Calu3 (cell line): ENCODE results near the gene ASXL1. TPM values are rescaled to one million over a fixed set of nuclear protein-coding genes. Genes with fewer than 3 reads are reported as not detected.

Experiments used
- BruUV-seq: library from RNA; stranded (reverse); fragments of 400-500 nt; replicated peaks from 2 replicates; lab custom pipeline; 2021; lab: Mats Ljungman, UMichigan
- CTCF ChIA-PET: fragments of 300-600 bp; sonication (Branson Sonifier 250); formaldehyde crosslinking; loops from one replicate; lab custom pipeline; 2022; ENCODE audit warnings: antibody characterized with exemption; lab: Charles Lee
- DNase-seq: peaks from one replicate; pipeline ENCODE4 v3.0.0; 2022
- H3K27ac Mint-ChIP-seq: one replicate; pipeline ENCODE4 v1.8.0; 2022; ENCODE audit warnings: mixed read lengths; ENCODE audit not compliant: unreplicated experiment
- H3K27me3 Mint-ChIP-seq: one replicate; pipeline ENCODE4 v1.8.0; 2022; ENCODE audit warnings: mixed read lengths; ENCODE audit not compliant: unreplicated experiment
- H3K36me3 Mint-ChIP-seq: one replicate; pipeline ENCODE4 v1.8.0; 2022; ENCODE audit warnings: mild to moderate bottlenecking, moderate library complexity, mixed read lengths; ENCODE audit not compliant: insufficient read depth, unreplicated experiment
- H3K4me1 Mint-ChIP-seq: one replicate; pipeline ENCODE4 v1.8.0; 2022; ENCODE audit warnings: mild to moderate bottlenecking, low read depth, mixed read lengths; ENCODE audit not compliant: unreplicated experiment
- H3K4me3 Mint-ChIP-seq: one replicate; pipeline ENCODE4 v1.8.0; 2022; ENCODE audit warnings: mild to moderate bottlenecking, low read depth, moderate library complexity, mixed read lengths; ENCODE audit not compliant: unreplicated experiment
- H3K9me3 Mint-ChIP-seq: one replicate; pipeline ENCODE4 v1.8.0; 2022; ENCODE audit warnings: low read depth, mixed read lengths; ENCODE audit not compliant: unreplicated experiment
- CTCF ChIP-seq: fragments of 200-600 bp; IDR thresholded peaks from one replicate; pipeline ENCODE4 v1.8.0; 2022; ENCODE audit warnings: antibody characterized with exemption; ENCODE audit not compliant: unreplicated experiment
- intact Hi-C: fragments of 100-400 bp; cut with micrococcal nuclease; formaldehyde crosslinking; loops from one replicate; pipeline ENCODE4 v1.10.0; 2022; ENCODE audit not compliant: unreplicated experiment
- total RNA-seq: library from RNA; stranded (reverse); gene quantifications from 2 replicates; pipeline ENCODE4 v1.2.3, GENCODE V29; 2022

Gene ASXL1
- total RNA-seq, 1 experiment from 2014 or later = 120 TPM

GRCh38 chr20:32474009-32474716 is 116.0 kb downstream of the ASXL1 start:
- Mint-ChIP-seq H3K27me3 (no peaks in the 10 kb centered on the region), H3K27ac (peak overlapping the region; percentile 83), H3K4me1 (peaks cover 72% of the 10 kb centered on the region), H3K9me3 (no peaks in the 10 kb centered on the region), H3K36me3 (peaks cover 56% of the 10 kb centered on the region), H3K4me3 (peak overlapping the region; percentile 79)
- DNase-seq = peak; percentile 46
- intact Hi-C loops = no loop called here
- CTCF ChIA-PET = interaction anchor here (1.8 to 2.2 kb wide), 2 partner anchors 8 to 10 kb away, joined by 9 to 19 read pairs; no protein-coding TSS in a partner anchor
- TF ChIP-seq CTCF = no peak
- no TSS peak for BruUV-seq

- Mint-ChIP-seq H3K4me3 (peak overlapping the region; percentile 79), H3K9me3 (no peaks in the 10 kb centered on the region), H3K36me3 (peaks cover 53% of the 10 kb centered on the region), H3K27ac (peak overlapping the region; percentile 72), H3K4me1 (peaks cover 77% of the 10 kb centered on the region), H3K27me3 (no peaks in the 10 kb centered on the region)
- CTCF ChIA-PET = interaction anchor here (0.6 to 2.2 kb wide), 7 partner anchors 9 to 841 kb away, joined by 3 to 19 read pairs (median 8); no protein-coding TSS in a partner anchor
- DNase-seq = no peak
- TF ChIP-seq CTCF = no peak
- intact Hi-C loops = no loop called here
- BruUV-seq = TSS peak; percentile 17
Measured at GRCh38 chr20:32474717-32474966, 116.5 kb downstream of the ASXL1 start.

- no peak for TF ChIP-seq CTCF
- CTCF ChIA-PET = interaction anchor here (0.6 to 2.2 kb wide), 9 partner anchors 9 to 842 kb away, joined by 3 to 19 read pairs (median 6); partner anchors contain the start of gene C20orf203
- no peaks in the 10 kb centered on the region for H3K27me3 Mint-ChIP-seq
- no TSS peak for BruUV-seq
- H3K4me3 Mint-ChIP-seq = peak overlapping the region; percentile 79
- H3K9me3 Mint-ChIP-seq = no peaks in the 10 kb centered on the region
- H3K36me3 Mint-ChIP-seq = peaks cover 55% of the 10 kb centered on the region
- intact Hi-C loops = loop anchor here (5.0 kb wide), 1 partner anchor 118 kb away; the partner anchor contains the start of gene ASXL1
- peak; percentile 100 for DNase-seq
- H3K27ac Mint-ChIP-seq = peak overlapping the region; percentile 72
- H3K4me1 Mint-ChIP-seq = peaks cover 78% of the 10 kb centered on the region
Measured at GRCh38 chr20:32474967-32475811, 117.1 kb downstream of the ASXL1 start.

GRCh38 chr20:32476684-32477593 is 118.8 kb downstream of the ASXL1 start:
- no peak for TF ChIP-seq CTCF
- DNase-seq = no peak
- Mint-ChIP-seq H3K4me3 (peak overlapping the region; percentile 79), H3K9me3 (no peaks in the 10 kb centered on the region), H3K36me3 (peaks cover 51% of the 10 kb centered on the region), H3K4me1 (peaks cover 79% of the 10 kb centered on the region), H3K27me3 (no peaks in the 10 kb centered on the region), H3K27ac (peak overlapping the region; percentile 72)
- BruUV-seq = no TSS peak
- intact Hi-C loops = loop anchor here (5.0 kb wide), 1 partner anchor 120 kb away; the partner anchor contains the start of gene ASXL1
- CTCF ChIA-PET = interaction anchor here (0.6 kb wide), 1 partner anchor 344 kb away, joined by 3 read pairs; no protein-coding TSS in a partner anchor
